OCI-LY1 (cell line): Measurements from ENCODE around the gene SCN4B.

ENCODE experiments used
- EZH2 ChIP-seq: fragments of 200-600 bp; sonication (generic), shearing (Covaris generic); IDR thresholded peaks from 2 replicates; pipeline ENCODE4 v1.8.0; 2017; ENCODE audit warnings: borderline replicate concordance, mixed run types, mild to moderate bottlenecking, antibody characterized with exemption, low read length, moderate library complexity, mixed read lengths
- TF ChIP-seq, protein P1 (sequence below): fragments of 200-600 bp; sonication (generic), shearing (Covaris generic); IDR thresholded peaks from 2 replicates; pipeline ENCODE4 v1.5.1; 2017; ENCODE audit warnings: mild to moderate bottlenecking, antibody characterized with exemption, low read length, moderate library complexity, mixed read lengths

DNA sequence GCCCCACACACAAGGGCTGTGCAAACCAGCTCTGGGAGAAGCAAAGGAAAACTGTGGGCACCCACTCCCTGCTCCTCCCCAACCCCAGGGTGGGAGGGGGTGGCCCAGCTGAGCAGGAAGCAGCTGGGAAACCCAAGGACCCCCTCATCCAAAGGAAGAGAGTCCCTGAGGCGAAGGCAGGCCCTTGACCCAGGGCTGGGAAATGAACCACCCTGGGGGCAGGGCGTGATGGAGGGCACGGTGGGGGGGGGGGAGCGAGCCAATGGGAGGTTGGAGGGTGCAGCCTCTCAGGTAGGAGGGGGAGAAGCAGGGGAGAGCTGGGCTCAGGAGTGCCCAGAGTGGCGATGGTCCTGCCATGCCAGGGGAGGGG, 16.8 kb downstream of the SCN4B start:
- TF ChIP-seq EZH2, result no peak
- TF ChIP-seq, protein P1, sequence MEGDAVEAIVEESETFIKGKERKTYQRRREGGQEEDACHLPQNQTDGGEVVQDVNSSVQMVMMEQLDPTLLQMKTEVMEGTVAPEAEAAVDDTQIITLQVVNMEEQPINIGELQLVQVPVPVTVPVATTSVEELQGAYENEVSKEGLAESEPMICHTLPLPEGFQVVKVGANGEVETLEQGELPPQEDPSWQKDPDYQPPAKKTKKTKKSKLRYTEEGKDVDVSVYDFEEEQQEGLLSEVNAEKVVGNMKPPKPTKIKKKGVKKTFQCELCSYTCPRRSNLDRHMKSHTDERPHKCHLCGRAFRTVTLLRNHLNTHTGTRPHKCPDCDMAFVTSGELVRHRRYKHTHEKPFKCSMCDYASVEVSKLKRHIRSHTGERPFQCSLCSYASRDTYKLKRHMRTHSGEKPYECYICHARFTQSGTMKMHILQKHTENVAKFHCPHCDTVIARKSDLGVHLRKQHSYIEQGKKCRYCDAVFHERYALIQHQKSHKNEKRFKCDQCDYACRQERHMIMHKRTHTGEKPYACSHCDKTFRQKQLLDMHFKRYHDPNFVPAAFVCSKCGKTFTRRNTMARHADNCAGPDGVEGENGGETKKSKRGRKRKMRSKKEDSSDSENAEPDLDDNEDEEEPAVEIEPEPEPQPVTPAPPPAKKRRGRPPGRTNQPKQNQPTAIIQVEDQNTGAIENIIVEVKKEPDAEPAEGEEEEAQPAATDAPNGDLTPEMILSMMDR, result no peak
